ENCODE data around the gene NHERF2. TPM values are rescaled to one million over a fixed set of nuclear protein-coding genes. Genes with fewer than 3 reads are reported as not detected.

The NHERF2 gene
- total RNA-seq, result 10 to 100 TPM; 20.1 to 25.5 TPM
- 13.4 TPM for polyA plus RNA-seq (2013, experiment 1 of 2)
- 11.3 TPM for polyA plus RNA-seq (2013, experiment 2 of 2)
- long read RNA-seq, experiment 1, partial matches to known transcripts, result 2 of 7 reads
- long read RNA-seq, experiment 1, other reads (novel, unspliced or antisense), result 0 of 7 reads
- long read RNA-seq, experiment 2, transcript SLC9A3R2-201 (7 exons, 2,194 nt), result major isoform, 41 of 44 reads
- long read RNA-seq, experiment 2, partial matches to known transcripts, result 0 of 44 reads
- long read RNA-seq, experiment 2, other reads (novel, unspliced or antisense), result 0 of 44 reads
- long read RNA-seq, experiment 3, result 0 reads
- long read RNA-seq, experiment 4, partial matches to known transcripts, result 0 of 1 reads
- long read RNA-seq, experiment 4, other reads (novel, unspliced or antisense), result 0 of 1 reads

GRCh38 chr16:2026461-2027023 lies at the start of gene NHERF2:
TSS of gene NHERF2 (plus strand) at chr16:2026902. CDS start at chr16:2027006, 104 bp downstream.
- Mint-ChIP-seq H3K27ac (peak within 1 kb of the TSS; percentile 36), H3K4me1 (peaks cover 7% of the 10 kb centered on the region)
- TF ChIP-seq CTCF (conservative IDR thresholded peaks at IDR 0.05), result no peak

DNA sequence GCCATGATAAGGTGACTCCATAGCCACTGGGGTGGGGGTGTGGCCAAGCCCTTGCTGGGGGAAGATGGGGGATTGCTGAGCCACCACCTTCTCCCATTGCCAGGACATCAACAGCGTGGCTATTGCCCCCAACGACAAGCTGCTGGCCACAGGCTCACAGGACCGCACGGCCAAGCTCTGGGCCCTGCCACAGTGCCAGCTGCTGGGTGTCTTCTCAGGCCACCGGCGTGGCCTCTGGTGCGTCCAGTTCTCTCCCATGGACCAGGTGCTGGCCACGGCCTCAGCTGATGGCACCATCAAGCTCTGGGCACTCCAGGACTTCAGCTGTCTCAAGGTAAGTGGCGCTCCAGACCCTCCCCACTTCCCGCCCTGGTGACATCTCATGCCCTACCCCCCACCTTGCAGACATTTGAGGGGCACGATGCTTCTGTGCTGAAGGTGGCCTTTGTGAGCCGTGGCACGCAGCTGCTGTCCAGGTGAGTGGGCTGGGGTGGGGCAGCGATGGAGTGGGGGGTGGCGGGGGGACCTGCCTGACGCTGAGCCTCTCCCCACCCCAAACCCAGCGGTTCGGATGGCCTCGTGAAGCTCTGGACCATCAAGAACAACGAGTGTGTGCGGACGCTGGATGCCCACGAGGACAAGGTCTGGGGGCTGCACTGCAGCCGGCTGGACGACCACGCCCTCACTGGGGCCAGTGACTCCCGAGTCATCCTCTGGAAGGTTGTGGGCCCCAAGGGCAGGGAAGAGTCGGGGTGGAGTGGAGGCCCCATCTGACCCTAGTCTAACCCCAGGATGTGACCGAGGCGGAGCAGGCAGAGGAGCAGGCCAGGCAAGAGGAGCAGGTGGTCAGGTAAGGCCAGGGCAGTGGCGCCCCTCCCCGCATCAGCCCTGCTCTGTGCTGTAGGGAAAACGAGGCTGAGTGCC lies 49.5 kb upstream of the NHERF2 start:
- Mint-ChIP-seq H3K27ac (no peak overlapping the region), H3K36me3 (ENCODE audit: low read depth) (peaks cover 13% of the 10 kb centered on the region), H3K4me3 (no peak overlapping the region), H3K27me3 (ENCODE audit: insufficient read depth) (peaks cover 30% of the 10 kb centered on the region), H3K9me3 (no peaks in the 10 kb centered on the region), H3K4me1 (peaks cover 5% of the 10 kb centered on the region)
- no peak for TF ChIP-seq CTCF (conservative IDR thresholded peaks at IDR 0.05)
- no peak overlapping the region for H3K9ac ChIP-seq (ENCODE audit: extremely low read depth, low read length, poor library complexity, severe bottlenecking)
- H3K27ac ChIP-seq (ENCODE audit: low read depth, low read length), result no peak overlapping the region
- H3K4me1 ChIP-seq (ENCODE audit: control insufficient read depth, insufficient read depth, low read length), result no peaks in the 10 kb centered on the region
- DNase-seq, result no peak
- no peak overlapping the region for H3K4me3 ChIP-seq (ENCODE audit: low read length)
- H3K9me3 ChIP-seq (ENCODE audit: control insufficient read depth, low read length), result no peaks in the 10 kb centered on the region
- H3K27me3 ChIP-seq (ENCODE audit: control insufficient read depth, insufficient read depth, low read length, poor library complexity, severe bottlenecking), result peaks cover 36% of the 10 kb centered on the region
- peaks cover 24% of the 10 kb centered on the region for H3K36me3 ChIP-seq (ENCODE audit: control insufficient read depth, insufficient read depth, low read length)
- 94 to 96% methylated on average over 22 to 33 of the region's 33 CpGs for WGBS, 2 experiments (ENCODE audit: insufficient coverage in 1 of 2, insufficient read length in 1 of 2)

More at GRCh38 chr16:2026461-2027023, at the start of gene NHERF2:
- Mint-ChIP-seq H3K36me3 (ENCODE audit: low read depth) (no peaks in the 10 kb centered on the region), H3K27me3 (ENCODE audit: insufficient read depth) (peaks cover 44% of the 10 kb centered on the region), H3K4me3 (peak within 1 kb of the TSS; percentile 67), H3K9me3 (no peaks in the 10 kb centered on the region)
- 13 to 74% methylated on average over 9 to 57 of the region's 59 CpGs for WGBS, 2 experiments (ENCODE audit: insufficient coverage in 1 of 2, insufficient read length in 1 of 2)
- H3K9ac ChIP-seq (ENCODE audit: extremely low read depth, low read length, poor library complexity, severe bottlenecking), result no peak within 1 kb of the TSS
- peaks cover 8% of the 10 kb centered on the region for H3K27me3 ChIP-seq (ENCODE audit: control insufficient read depth, insufficient read depth, low read length, poor library complexity, severe bottlenecking)
- H3K27ac ChIP-seq (ENCODE audit: low read depth, low read length), result no peak within 1 kb of the TSS
- peak; percentile 78 for DNase-seq
- H3K36me3 ChIP-seq (ENCODE audit: control insufficient read depth, insufficient read depth, low read length), result peaks cover 5% of the 10 kb centered on the region
- peak within 1 kb of the TSS; percentile 72 for H3K4me3 ChIP-seq (ENCODE audit: low read length)
- H3K9me3 ChIP-seq (ENCODE audit: control insufficient read depth, low read length), result no peaks in the 10 kb centered on the region
- peaks cover 3% of the 10 kb centered on the region for H3K4me1 ChIP-seq (ENCODE audit: control insufficient read depth, insufficient read depth, low read length)

DNA sequence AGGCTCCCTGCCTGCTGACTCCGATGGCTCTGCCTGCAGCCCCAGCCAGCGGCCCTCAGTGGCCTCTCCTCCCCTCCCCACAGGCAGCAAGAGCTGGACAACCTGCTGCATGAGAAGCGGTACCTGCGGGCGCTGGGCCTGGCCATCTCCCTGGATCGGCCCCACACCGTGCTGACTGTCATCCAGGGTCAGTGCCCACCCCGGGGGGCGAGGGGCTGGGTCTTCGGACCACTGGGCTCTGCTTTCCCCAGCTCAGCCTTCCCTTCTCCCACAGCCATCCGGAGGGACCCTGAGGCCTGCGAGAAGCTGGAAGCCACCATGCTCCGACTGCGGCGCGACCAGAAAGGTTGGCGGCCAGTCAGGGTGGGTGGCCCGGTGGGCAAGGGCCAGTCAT lies 48.8 kb upstream of the NHERF2 start:
- no peak overlapping the region for H3K4me3 ChIP-seq (ENCODE audit: low read length)
- Mint-ChIP-seq H3K4me3 (no peak overlapping the region), H3K27me3 (ENCODE audit: insufficient read depth) (peaks cover 36% of the 10 kb centered on the region), H3K4me1 (peaks cover 2% of the 10 kb centered on the region), H3K9me3 (no peaks in the 10 kb centered on the region), H3K27ac (no peak overlapping the region), H3K36me3 (ENCODE audit: low read depth) (peaks cover 13% of the 10 kb centered on the region)
- 94 to 96% methylated on average over 12 to 18 of the region's 18 CpGs for WGBS, 2 experiments (ENCODE audit: insufficient coverage in 1 of 2, insufficient read length in 1 of 2)
- no peak overlapping the region for H3K27ac ChIP-seq (ENCODE audit: low read depth, low read length)
- TF ChIP-seq CTCF (conservative IDR thresholded peaks at IDR 0.05), result no peak
- H3K27me3 ChIP-seq (ENCODE audit: control insufficient read depth, insufficient read depth, low read length, poor library complexity, severe bottlenecking), result peaks cover 43% of the 10 kb centered on the region
- peaks cover 24% of the 10 kb centered on the region for H3K36me3 ChIP-seq (ENCODE audit: control insufficient read depth, insufficient read depth, low read length)
- no peaks in the 10 kb centered on the region for H3K4me1 ChIP-seq (ENCODE audit: control insufficient read depth, insufficient read depth, low read length)
- no peak overlapping the region for H3K9ac ChIP-seq (ENCODE audit: extremely low read depth, low read length, poor library complexity, severe bottlenecking)
- H3K9me3 ChIP-seq (ENCODE audit: control insufficient read depth, low read length), result no peaks in the 10 kb centered on the region
- no peak for DNase-seq

All from endodermal cell (in vitro differentiated cells).